COLO829 (cell line): ENCODE results near the gene VRTN.
A peak's percentile ranks its signal among the peaks of the same experiment; 100 is the strongest.
"Not testable (repeated sequence)": the region's sequence is repeated elsewhere in the genome, so short reads cannot be mapped to it uniquely, and the experiment has no call there.

Experiments
- DNase-seq: peaks from one replicate; pipeline ENCODE4 v3.0.0; 2012; ENCODE audit warnings: low spot score

The VRTN gene

GRCh38 chr14:74349757-74350156 lies 1.5 kb downstream of the VRTN start:
- no peak for DNase-seq

DNA sequence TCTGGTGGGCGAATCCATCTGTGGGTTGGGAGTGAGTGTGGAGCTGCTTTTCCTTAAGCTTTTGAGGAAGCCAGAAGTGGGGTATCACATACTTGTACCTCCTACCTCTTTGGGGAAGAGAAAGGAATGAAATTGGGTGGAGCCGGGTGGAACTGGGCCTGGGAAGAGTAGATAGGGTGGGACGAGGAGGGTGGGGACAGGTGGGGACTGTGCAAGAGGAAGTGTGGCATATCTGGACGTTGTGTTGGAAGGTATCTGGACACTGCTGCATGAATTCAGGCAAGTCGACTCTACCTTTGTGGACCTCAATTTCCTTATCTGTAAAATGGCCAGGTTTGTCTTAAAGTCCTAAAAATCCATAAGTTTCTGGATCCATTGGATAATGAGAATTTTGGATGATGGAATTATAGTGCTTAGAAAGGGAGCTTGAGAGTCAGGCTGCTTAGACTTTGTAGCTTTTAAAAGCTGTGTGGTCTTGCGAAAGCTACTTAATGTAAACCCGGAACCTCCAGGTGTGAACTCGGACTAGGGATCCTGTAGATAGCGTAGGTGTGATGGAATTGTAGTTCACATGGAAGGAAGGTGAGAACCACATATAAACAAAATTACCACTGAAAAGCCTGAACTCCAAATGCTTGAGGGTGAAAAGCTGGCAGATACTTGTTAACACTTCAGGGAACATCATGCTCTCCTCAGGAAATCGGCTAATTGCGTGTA lies 2.1 kb downstream of the VRTN start:
- DNase-seq: no peak

DNA sequence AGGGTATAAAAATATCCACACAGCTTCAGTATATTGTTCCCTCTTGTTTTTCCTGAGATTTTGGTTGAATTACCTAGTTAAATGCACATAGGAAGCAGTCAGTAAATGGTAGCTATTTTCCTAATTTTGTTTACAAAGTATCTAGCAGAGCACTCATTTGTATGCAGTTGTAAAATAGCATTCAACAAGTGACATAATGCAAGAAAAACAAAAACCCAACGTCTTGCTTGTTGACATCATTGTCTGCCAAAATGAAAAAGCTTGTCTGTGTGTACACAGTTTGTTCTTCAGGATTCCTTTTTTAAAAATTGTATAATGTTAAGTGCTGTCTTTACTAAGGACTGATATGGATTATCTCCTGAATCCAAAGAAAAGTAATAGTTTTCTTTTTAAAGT lies 2.7 kb downstream of the VRTN start:
- no peak for DNase-seq

DNA sequence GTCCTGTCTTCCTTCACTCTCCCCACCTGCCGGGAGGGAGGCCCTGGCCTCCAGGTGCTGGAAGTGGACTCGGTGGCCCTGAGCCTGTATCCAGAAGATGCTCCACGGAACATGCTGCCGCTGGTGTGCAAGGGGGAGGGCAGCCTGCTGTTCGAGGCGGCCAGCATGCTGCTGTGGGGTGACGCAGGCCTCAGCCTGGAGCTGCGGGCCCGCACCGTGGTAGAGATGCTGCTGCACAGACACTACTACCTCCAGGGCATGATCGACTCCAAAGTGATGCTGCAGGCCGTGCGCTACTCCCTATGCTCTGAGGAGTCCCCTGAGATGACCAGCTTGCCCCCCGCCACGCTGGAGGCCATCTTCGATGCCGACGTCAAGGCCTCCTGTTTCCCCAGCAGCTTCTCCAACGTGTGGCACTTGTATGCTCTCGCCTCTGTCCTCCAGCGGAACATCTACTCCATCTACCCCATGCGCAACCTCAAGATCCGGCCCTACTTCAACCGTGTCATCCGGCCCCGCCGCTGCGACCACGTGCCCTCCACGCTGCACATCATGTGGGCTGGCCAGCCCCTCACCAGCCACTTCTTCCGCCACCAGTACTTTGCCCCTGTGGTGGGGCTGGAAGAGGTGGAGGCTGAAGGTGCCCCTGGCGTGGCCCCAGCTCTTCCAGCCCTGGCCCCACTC lies 8.8 kb downstream of the VRTN start:
- DNase-seq: no peak

- no peak for DNase-seq
Measured at GRCh38 chr14:74357585-74357984, 9.3 kb downstream of the VRTN start.

GRCh38 chr14:74358176-74358829 lies 10.0 kb downstream of the VRTN start:
- no peak for DNase-seq

DNA sequence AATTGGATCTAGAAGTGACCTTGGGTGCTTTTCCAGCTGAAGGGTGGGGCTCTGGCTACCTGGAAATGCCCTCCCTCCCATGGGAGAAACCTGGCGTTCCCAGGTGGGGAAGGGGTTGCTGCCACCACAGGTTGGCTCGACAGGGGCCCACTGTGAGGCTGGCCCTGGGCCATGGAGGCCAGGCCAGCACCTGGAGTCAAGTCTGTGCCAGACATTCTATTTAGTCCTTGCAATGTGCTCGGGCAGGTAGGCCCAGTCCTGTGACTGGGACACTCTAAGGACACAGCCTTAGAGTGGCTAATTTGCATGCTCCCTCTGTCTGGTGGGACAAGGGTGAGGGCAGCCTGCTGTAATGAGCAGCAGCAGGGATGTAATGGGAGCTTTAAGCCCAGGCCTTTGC lies 11.9 kb downstream of the VRTN start:
- DNase-seq: no peak

GRCh38 chr14:74362361-74362915 lies 14.2 kb downstream of the VRTN start:
- peak; percentile 92 for DNase-seq

DNA sequence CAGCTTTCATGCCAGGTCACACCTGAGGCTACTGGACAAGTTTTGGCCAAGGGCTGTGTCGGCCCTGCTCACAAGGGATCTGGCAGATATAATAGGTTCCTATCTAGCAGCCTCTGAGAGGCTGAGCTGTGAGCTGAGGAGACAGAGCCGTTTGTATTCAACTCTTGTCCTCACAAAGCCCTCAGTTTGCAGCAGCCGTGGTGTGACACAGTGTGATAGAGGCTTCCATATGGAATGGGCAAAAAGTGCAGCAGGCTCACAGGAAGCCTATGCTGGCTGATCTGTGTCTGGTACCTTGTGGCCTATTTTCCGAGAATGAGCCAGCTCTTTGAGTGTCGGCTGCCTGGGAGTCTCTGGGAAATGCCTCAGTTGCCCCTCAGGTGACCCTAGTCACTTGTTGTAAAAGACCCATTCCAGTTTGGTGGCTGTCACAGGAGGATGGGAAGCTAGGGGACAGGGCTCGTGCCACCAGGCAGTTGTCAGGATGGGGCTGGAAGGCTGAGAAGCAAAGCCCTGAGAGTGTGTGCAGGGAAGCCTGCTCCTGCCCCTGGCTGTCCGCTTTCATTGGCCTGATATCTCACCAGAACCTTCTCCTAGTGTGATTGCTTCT lies 16.1 kb downstream of the VRTN start:
- DNase-seq: no peak

- DNase-seq: no peak
Measured at GRCh38 chr14:74368026-74368425, 19.8 kb downstream of the VRTN start.

- DNase-seq: no peak
Measured at GRCh38 chr14:74368441-74368840, 20.2 kb downstream of the VRTN start.

DNA sequence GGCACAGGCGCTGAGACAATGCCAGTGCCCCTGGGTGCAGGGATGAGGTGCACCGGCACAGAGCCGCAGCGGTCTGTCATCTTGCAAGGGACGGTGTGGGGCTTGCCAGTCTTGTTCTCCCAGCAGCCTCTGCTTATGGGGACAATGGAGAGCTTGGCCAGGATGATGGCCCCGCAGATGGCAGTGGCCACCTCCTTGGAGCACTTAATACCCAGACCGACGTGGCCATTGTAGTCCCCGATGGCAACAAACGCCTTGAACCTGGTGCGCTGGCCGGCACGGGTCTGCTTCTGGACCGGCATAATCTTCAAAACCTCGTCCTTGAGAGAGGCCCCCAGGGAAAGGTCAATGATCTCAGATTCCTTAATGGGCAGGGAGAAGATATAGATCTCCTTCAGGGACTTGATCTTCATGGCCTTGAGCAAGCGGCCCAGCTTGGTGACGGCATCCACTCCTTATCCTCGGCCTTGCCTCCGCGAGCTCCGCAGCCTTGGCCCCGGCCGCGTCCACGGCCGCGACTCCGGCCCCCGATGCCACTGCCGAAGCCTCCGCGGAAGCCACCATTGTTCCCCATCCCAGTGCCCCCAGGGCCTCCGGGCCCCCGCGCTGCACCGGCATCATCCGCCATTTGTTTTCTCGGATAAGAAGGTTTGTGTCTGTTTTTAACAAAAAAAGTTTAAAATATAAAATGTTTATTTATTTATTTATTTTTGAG lies 29.9 kb downstream of the VRTN start:
- DNase-seq: no peak

DNA sequence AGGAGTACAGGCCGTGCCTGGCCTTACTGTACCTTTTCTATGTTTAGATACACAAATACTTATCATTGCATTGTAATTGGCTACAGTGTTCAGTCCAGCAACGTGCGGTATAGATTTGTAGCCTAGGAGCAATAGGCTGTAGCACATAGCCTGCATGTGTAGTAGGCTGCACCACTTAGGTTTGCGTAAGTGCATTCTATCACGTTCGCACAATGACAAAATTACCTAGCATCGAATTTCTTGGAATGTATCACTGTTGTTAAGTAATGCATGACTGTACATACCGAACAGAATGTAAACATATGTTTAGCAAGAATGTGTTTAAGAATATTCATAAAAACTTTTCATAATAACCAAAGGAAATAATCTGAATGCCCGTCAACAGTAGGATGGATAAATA lies 31.9 kb downstream of the VRTN start:
- no peak for DNase-seq

DNA sequence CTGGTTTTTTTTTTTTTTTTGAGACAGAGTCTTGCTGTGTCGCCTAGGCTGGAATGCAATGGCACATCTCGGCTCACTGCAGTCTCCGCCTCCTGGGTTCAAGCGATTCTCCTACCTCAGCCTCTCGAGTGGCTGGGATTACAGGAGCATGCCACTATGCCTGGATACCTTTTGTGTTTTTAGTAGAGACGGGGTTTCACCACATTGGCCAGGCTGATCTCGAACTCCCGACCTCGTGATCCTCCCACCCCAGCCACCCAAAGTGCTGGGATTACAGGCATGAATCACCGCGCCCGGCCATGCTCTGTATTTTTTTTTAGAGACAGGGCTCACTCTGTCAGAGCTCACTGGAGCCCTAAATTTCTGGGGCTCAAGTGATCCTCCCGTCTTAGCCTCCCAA lies 32.6 kb downstream of the VRTN start:
- DNase-seq: no peak

DNA sequence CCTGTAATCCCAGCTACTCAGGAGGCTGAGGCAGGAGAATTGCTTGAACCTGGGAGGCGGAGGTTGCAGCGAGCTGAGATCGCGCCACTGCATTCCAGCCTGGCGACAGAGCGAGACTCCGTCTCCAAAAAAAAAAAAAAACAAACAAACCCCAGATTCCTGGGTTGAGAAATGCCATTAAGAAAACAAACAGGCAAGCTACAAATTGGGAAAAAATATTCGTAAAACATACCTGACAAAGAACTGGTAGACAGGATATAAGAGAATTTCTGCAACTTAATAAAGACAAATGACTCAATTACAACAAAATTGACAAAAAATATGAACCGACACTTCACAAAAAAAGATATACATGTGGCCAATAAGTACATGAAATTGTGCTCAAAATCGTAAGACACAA lies 33.3 kb downstream of the VRTN start:
- DNase-seq: not testable (repeated sequence)

DNA sequence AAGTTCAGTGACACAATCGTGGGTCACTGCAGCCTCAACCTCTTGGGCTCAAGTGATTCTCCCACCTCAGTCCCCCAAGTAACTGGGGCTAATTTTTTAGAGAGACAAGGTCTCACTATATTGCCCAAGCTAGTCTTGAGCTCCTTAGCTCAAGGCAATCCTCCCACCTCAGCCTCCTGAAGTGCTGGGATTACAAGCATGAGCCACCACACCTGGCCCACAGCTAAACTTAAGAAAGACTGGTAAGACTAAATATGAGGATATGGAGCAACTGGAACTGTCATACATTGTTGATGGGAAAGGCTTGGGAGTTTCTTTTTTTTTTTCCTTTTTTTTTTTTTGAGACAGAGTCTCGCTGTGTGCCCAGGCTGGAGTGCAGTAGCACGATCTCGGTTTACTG lies 34.0 kb downstream of the VRTN start:
- no peak for DNase-seq

DNA sequence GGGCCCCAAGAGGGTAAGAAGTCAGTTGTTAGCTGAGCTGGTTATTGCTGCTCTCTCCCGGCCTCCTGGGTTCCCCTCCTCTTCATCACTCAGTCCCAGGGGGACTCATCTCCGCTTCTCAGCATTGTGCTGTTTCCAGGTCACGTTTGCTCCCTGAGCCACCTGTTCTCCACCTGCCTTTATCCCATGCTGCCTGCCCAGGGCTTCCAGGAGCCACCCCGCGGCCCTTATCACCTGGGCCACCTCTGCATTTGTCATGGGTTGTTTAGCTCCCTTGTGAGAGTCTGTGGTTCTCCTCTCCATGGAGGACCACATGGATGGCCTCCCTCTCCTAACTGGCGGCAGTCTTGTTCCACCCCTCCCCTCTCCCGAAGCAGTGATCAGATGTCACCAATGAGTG lies 41.7 kb downstream of the VRTN start:
- no peak for DNase-seq

GRCh38 chr14:74390505-74390904 lies 42.2 kb downstream of the VRTN start:
- DNase-seq: not testable (repeated sequence)

- DNase-seq: no peak
Measured at GRCh38 chr14:74391479-74391878, 43.2 kb downstream of the VRTN start.

GRCh38 chr14:74392616-74393570 lies 44.6 kb downstream of the VRTN start:
- no peak for DNase-seq

DNA sequence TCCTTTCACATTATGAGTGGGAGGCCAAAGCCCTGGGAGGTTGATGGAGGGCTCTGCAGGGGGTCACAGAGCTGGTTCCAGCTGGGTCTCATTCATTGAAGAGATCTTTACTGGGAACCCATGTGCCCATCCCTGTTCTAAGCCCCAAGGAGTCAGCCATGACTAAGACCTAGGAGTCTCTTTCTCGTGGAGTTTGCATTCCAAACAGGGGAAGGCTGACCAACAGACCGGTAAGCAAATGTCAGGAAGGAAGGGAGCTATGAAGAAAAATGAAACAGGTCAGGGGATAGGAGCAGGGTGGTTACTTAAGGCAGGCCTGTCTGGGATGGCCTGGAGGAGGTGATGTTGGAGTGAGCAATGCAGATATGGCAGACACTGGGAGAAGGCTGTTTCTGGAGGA lies 46.3 kb downstream of the VRTN start:
- DNase-seq: no peak
